CD4-positive, alpha-beta T cell (primary cell): ENCODE results near the gene MT1HL1. TPM values are rescaled to one million over a fixed set of nuclear protein-coding genes. Genes with fewer than 3 reads are reported as not detected.

Experiments
- ATAC-seq: fragments of 200-7000 bp; cut with Tn5 transposase; one replicate; pipeline ENCODE4 v1.10.0; 2022; ENCODE audit warnings: mild to moderate bottlenecking; ENCODE audit not compliant: poor library complexity
- CTCF ChIA-PET: fragments of 350-600 bp; sonication (Branson Sonifier 250); formaldehyde crosslinking; loops from one replicate; lab custom pipeline; 2021; ENCODE audit warnings: antibody characterized with exemption, inconsistent platforms; lab: Charles Lee
- POLR2A ChIA-PET: fragments of 350-600 bp; sonication (Branson Sonifier 250); formaldehyde crosslinking; loops from one replicate; lab custom pipeline; 2021; ENCODE audit warnings: antibody characterized with exemption, inconsistent platforms; lab: Charles Lee
- DNase-seq, 14 experiments: peaks; one replicate each; pipeline ENCODE4 v3.0.0-alpha.2; 2013 to 2020; ENCODE audit warnings: mixed read lengths in 2 of 14
- H3K27ac ChIP-seq, 2 donors: one replicate each; pipeline versions ENCODE4 v1.5.1 to v1.7.0; 2013; ENCODE audit warnings: low read length in 2 of 2, low read depth in 1 of 2, mild to moderate bottlenecking in 1 of 2
- H3K27me3 ChIP-seq, 2 experiments: 1 replicate in 1 of 2; 2 replicates in 1 of 2; pipeline versions ENCODE4 v1.6.1 to v1.7.0; 2013; ENCODE audit warnings: low read length in 2 of 2, control low read depth in 1 of 2, mild to moderate bottlenecking in 1 of 2, moderate library complexity in 1 of 2; ENCODE audit not compliant: insufficient read depth in 2 of 2, control insufficient read depth in 1 of 2
- H3K36me3 ChIP-seq: one replicate; pipeline ENCODE4 v1.6.1; 2013; ENCODE audit warnings: low read length, control low read depth; ENCODE audit not compliant: insufficient read depth
- H3K4me1 ChIP-seq: one replicate; pipeline ENCODE4 v1.6.1; 2013; ENCODE audit warnings: low read length, control low read depth; ENCODE audit not compliant: insufficient read depth
- H3K4me3 ChIP-seq: one replicate; pipeline ENCODE4 v1.5.1; 2013; ENCODE audit warnings: mild to moderate bottlenecking, low read length, moderate library complexity
- H3K9me3 ChIP-seq, 2 experiments: 1 replicate in 1 of 2; 2 replicates in 1 of 2; pipeline versions ENCODE4 v1.6.1 to v1.7.0; 2013; ENCODE audit warnings: low read length in 2 of 2, mild to moderate bottlenecking in 2 of 2, control low read depth in 1 of 2, moderate library complexity in 1 of 2; ENCODE audit not compliant: control insufficient read depth in 1 of 2, insufficient read depth in 1 of 2
- H3K27ac Mint-ChIP-seq: one replicate; pipeline ENCODE4 v1.8.0; 2020; ENCODE audit warnings: mixed read lengths
- H3K27me3 Mint-ChIP-seq: one replicate; pipeline ENCODE4 v1.8.0; 2021; ENCODE audit warnings: mixed read lengths
- H3K36me3 Mint-ChIP-seq: one replicate; pipeline ENCODE4 v1.8.0; 2021; ENCODE audit warnings: low read depth, mixed read lengths
- H3K4me1 Mint-ChIP-seq: one replicate; pipeline ENCODE4 v1.8.0; 2021; ENCODE audit warnings: low read depth, mixed read lengths
- H3K4me3 Mint-ChIP-seq: one replicate; pipeline ENCODE4 v1.8.0; 2020; ENCODE audit warnings: mild to moderate bottlenecking, mixed read lengths
- H3K9me3 Mint-ChIP-seq: one replicate; pipeline ENCODE4 v1.8.0; 2020; ENCODE audit warnings: mixed read lengths
- intact Hi-C, 2 experiments: fragments of 100-400 bp; cut with DNase I in 1 of 2; cut with micrococcal nuclease in 1 of 2; formaldehyde crosslinking; loops; one replicate each; pipeline versions ENCODE4 v1.15.1 to v1.9.0; 2023 to 2025; cut with DNase I, micrococcal nuclease
- total RNA-seq, 174 experiments: library from RNA in 2 of 174; stranded (reverse) in 2 of 174; gene quantifications; one replicate each; pipeline ENCODE4 v1.2.3 and lab custom pipeline; 2021 to 2026
- TF ChIP-seq, protein P1 (sequence below): fragments of 200-600 bp; IDR thresholded peaks from one replicate; pipeline ENCODE4 v1.8.0; 2022; ENCODE audit warnings: antibody characterized with exemption, mild to moderate bottlenecking

The MT1HL1 gene
- total RNA-seq, 2 experiments from 2014 or later = not detected

DNA sequence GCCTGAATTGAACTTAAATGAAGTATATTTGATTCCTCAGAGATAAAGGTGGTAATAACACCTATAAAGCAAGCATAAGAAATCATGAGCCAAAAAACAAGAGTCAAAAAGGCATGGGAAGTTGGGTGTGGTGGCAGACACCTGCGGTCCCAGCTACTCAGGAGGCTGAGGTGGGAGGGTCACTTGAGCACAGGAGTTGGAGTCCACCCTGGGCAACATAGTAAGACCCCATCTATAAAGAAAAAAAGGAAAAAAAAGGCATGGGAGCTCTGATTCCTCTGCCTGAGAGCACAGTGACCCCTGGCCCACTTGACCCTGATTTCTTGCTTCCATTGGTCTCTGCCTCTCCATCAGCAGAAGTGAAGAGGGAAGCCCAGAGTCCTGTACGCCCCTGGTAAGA, 40.3 kb downstream of the MT1HL1 start:
- Histone ChIP-seq H3K4me1 (no peaks in the 10 kb centered on the region), H3K27me3 (peaks cover 0 to 2% of the 10 kb centered on the region in 2 experiments), H3K36me3 (no peaks in the 10 kb centered on the region), H3K4me3 (no peak overlapping the region), H3K9me3 (peaks cover 0 to 4% of the 10 kb centered on the region in 2 experiments), H3K27ac (no peak overlapping the region)
- no peak overlapping the region for H3K4me3 Mint-ChIP-seq
- H3K27ac Mint-ChIP-seq = no peak overlapping the region
- ATAC-seq (no peak), DNase-seq (no peak)
- H3K4me1 Mint-ChIP-seq = no peaks in the 10 kb centered on the region
- POLR2A ChIA-PET = no interaction called here
- H3K27me3 Mint-ChIP-seq = peaks cover 24% of the 10 kb centered on the region
- CTCF ChIA-PET = no interaction called here
- H3K9me3 Mint-ChIP-seq = peaks cover 7% of the 10 kb centered on the region
- intact Hi-C loops = no loop called here
- TF ChIP-seq, protein P1, sequence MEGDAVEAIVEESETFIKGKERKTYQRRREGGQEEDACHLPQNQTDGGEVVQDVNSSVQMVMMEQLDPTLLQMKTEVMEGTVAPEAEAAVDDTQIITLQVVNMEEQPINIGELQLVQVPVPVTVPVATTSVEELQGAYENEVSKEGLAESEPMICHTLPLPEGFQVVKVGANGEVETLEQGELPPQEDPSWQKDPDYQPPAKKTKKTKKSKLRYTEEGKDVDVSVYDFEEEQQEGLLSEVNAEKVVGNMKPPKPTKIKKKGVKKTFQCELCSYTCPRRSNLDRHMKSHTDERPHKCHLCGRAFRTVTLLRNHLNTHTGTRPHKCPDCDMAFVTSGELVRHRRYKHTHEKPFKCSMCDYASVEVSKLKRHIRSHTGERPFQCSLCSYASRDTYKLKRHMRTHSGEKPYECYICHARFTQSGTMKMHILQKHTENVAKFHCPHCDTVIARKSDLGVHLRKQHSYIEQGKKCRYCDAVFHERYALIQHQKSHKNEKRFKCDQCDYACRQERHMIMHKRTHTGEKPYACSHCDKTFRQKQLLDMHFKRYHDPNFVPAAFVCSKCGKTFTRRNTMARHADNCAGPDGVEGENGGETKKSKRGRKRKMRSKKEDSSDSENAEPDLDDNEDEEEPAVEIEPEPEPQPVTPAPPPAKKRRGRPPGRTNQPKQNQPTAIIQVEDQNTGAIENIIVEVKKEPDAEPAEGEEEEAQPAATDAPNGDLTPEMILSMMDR = no peak
- H3K36me3 Mint-ChIP-seq = no peaks in the 10 kb centered on the region

DNA sequence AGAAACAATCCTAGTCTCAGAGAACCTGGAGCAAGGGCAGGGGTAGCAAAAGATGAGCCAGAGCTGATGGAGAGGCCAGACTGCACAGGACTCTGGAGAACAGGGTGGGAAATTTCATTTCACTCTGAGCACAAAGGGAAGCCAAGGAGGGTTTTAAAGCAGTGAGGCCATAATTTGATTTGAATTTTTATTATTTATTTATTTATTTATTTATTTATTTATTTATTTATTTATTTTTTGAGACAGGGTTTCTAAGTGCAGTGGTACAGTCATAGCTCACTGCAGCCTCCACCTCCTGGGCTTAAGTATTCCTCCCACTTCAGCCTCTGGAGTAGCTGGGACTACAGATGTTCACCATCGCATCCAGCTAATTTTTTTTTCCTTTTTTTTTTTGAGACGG, 45.1 kb downstream of the MT1HL1 start:
- no peak overlapping the region for H3K27ac ChIP-seq
- H3K4me3 ChIP-seq = no peak overlapping the region
- TF ChIP-seq, protein P1 = no peak
- peaks cover 0 to 10% of the 10 kb centered on the region in 2 experiments for H3K27me3 ChIP-seq
- Mint-ChIP-seq H3K9me3 (peaks cover 16% of the 10 kb centered on the region), H3K27me3 (peaks cover 25% of the 10 kb centered on the region), H3K4me1 (no peaks in the 10 kb centered on the region), H3K27ac (no peak overlapping the region), H3K36me3 (no peaks in the 10 kb centered on the region), H3K4me3 (no peak overlapping the region)
- no peak for ATAC-seq
- ChIA-PET CTCF (no interaction called here), POLR2A (no interaction called here)
- no peak for DNase-seq
- H3K9me3 ChIP-seq = peaks cover 0 to 8% of the 10 kb centered on the region in 2 experiments
- H3K36me3 ChIP-seq = no peaks in the 10 kb centered on the region
- intact Hi-C loops = no loop called here
- no peaks in the 10 kb centered on the region for H3K4me1 ChIP-seq

DNA sequence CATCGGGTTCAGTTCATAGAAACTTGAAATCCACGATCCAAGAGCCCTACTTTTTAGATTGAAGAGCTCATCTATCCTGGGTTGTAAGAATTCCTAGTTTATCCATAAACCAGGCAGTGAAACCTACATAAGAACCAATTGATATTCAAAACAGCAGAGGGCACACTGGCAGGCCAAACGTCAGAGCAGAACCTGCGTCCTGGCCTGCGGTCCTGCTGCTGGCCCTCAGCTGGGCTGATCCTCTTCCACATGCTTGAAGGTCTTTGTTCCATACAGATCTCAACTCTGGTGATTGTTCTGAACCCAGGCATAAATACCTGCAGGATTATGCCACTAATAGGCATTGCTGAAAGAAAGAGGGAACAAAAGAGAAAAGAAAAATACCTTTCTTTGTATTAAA, 47.0 kb downstream of the MT1HL1 start:
- Histone ChIP-seq H3K4me1 (no peaks in the 10 kb centered on the region), H3K9me3 (peaks cover 0 to 8% of the 10 kb centered on the region in 2 experiments), H3K4me3 (no peak overlapping the region), H3K27ac (no peak overlapping the region), H3K36me3 (no peaks in the 10 kb centered on the region), H3K27me3 (peaks cover 0 to 10% of the 10 kb centered on the region in 2 experiments)
- Mint-ChIP-seq H3K27ac (no peak overlapping the region), H3K4me1 (no peaks in the 10 kb centered on the region), H3K36me3 (no peaks in the 10 kb centered on the region), H3K4me3 (no peak overlapping the region), H3K27me3 (peaks cover 25% of the 10 kb centered on the region), H3K9me3 (peaks cover 21% of the 10 kb centered on the region)
- intact Hi-C loops = no loop called here
- ATAC-seq = no peak
- ChIA-PET POLR2A (no interaction called here), CTCF (no interaction called here)
- TF ChIP-seq, protein P1 = no peak
- DNase-seq = no peak

Other genes with a start within 250 kb of the MT1HL1 start
- gene MTR, start 209.1 kb downstream of the MT1HL1 start, total RNA-seq = 10 to 100 TPM; 35.2 to 37.0 TPM
- not detected for gene RYR2, start 37.7 kb upstream of the MT1HL1 start, total RNA-seq